ENCODE measurements around the gene ATG13.

The ATG13 gene

GRCh38 chr11:46607516-46607915 is 9.8 kb upstream of the ATG13 start:
- no peak for DNase-seq (ENCODE audit: low read depth in 2 of 2)

- no peak for DNase-seq (ENCODE audit: low read depth in 2 of 2)
These were observed 8.0 kb upstream of the ATG13 start for GRCh38 chr11:46609386-46609785.

GRCh38 chr11:46611526-46612304 is 5.6 kb upstream of the ATG13 start:
- DNase-seq (ENCODE audit: low read depth in 2 of 2), result no peak

- DNase-seq (ENCODE audit: low read depth in 2 of 2), result no peak
These were observed 5.0 kb upstream of the ATG13 start for GRCh38 chr11:46612326-46612725.

- DNase-seq (ENCODE audit: low read depth in 2 of 2), result no peak
These were observed 1.6 kb upstream of the ATG13 start for GRCh38 chr11:46615756-46616155.

GRCh38 chr11:46616551-46617133 is 711 bp upstream of the ATG13 start:
- DNase-seq (ENCODE audit: low read depth in 2 of 2), result no peak

GRCh38 chr11:46617972-46618314 is 590 bp downstream of the ATG13 start:
- no peak for DNase-seq (ENCODE audit: low read depth in 2 of 2)

GRCh38 chr11:46618837-46619236 is 1.5 kb downstream of the ATG13 start:
- no peak for DNase-seq (ENCODE audit: low read depth in 2 of 2)

- no peak for DNase-seq (ENCODE audit: low read depth in 2 of 2)
These were observed 8.1 kb downstream of the ATG13 start for GRCh38 chr11:46625406-46625805.

GRCh38 chr11:46628961-46629360 is 11.6 kb downstream of the ATG13 start:
- no peak for DNase-seq (ENCODE audit: low read depth in 2 of 2)

GRCh38 chr11:46630237-46630636 is 12.9 kb downstream of the ATG13 start:
- DNase-seq (ENCODE audit: low read depth in 2 of 2), result no peak

GRCh38 chr11:46631676-46632075 is 14.3 kb downstream of the ATG13 start:
- no peak for DNase-seq (ENCODE audit: low read depth in 2 of 2)

- DNase-seq (ENCODE audit: low read depth in 2 of 2), result no peak
These were observed 15.1 kb downstream of the ATG13 start for GRCh38 chr11:46632502-46632901.

- no peak for DNase-seq (ENCODE audit: low read depth in 2 of 2)
These were observed 16.2 kb downstream of the ATG13 start for GRCh38 chr11:46633291-46634217.

GRCh38 chr11:46635557-46636139 is 18.3 kb downstream of the ATG13 start:
- DNase-seq (ENCODE audit: low read depth in 2 of 2), result no peak

- DNase-seq (ENCODE audit: low read depth in 2 of 2), result no peak
These were observed 20.2 kb downstream of the ATG13 start for GRCh38 chr11:46637546-46637945.

- DNase-seq (ENCODE audit: low read depth in 2 of 2), result no peak
These were observed 22.0 kb downstream of the ATG13 start for GRCh38 chr11:46639197-46639839.

- no peak for DNase-seq (ENCODE audit: low read depth in 2 of 2)
These were observed 22.9 kb downstream of the ATG13 start for GRCh38 chr11:46640036-46640788.

GRCh38 chr11:46641639-46642038 is 24.3 kb downstream of the ATG13 start:
- no peak for DNase-seq (ENCODE audit: low read depth in 2 of 2)

GRCh38 chr11:46642627-46643335 is 25.4 kb downstream of the ATG13 start:
- no peak for DNase-seq (ENCODE audit: low read depth in 2 of 2)
